ENCODE results near the gene SRGAP3.

The SRGAP3 gene

DNA sequence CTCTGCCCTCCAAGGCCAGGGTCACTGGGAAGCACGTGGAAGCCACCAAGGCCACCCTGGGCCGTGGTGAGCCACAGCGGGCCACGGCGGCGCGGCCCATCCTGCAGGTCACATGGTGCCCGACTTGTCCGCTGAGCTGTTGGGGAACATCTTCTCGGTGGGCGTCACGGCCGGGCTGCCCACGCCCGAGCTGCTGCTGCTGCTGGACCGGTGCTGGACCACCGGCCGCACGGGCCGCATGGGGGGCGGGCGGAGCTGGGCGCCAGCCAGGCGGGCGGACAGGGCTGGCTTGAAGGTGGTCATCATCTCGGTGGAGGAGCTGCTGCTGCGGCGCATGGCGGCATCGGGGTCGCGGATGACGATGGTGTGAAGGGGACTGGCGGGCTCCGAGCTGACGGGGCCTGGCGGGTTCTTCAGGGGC, 264.0 kb downstream of the SRGAP3 start:
- no peak for DNase-seq
- no peak overlapping the region for H3K27ac ChIP-seq (ENCODE audit: insufficient read depth in 1 of 2, low read depth in 1 of 2, low read length in 2 of 2, poor library complexity in 1 of 2, severe bottlenecking in 2 of 2)
- H3K4me1 ChIP-seq (ENCODE audit: control extremely low read depth in 1 of 4, control insufficient read depth in 4 of 4, insufficient read depth in 4 of 4, low read length in 3 of 4), result peaks cover 5 to 13% (median 8%) of the 10 kb centered on the region in 4 experiments
- WGBS (ENCODE audit: insufficient coverage), result 98% methylated on average over 29 of the region's 37 CpGs
- ChIA-PET POLR2A (no interaction called here), CTCF (interaction anchor here (3.7 to 10.0 kb wide), 3 partner anchors 10 to 318 kb away, joined by 14 to 90 read pairs (median 21); no protein-coding TSS in a partner anchor)
- H3K4me3 ChIP-seq (ENCODE audit: control insufficient read depth in 1 of 7, extremely low read depth in 1 of 7, insufficient read depth in 4 of 7, low read depth in 2 of 7, low read length in 6 of 7), result no peak overlapping the region
- no peaks in the 10 kb centered on the region for H3K9me3 ChIP-seq (ENCODE audit: control extremely low read depth in 1 of 5, control insufficient read depth in 4 of 5, insufficient read depth in 2 of 5, low read depth in 1 of 5, low read length in 4 of 5)
- H3K36me3 ChIP-seq (ENCODE audit: control insufficient read depth in 4 of 4, insufficient read depth in 4 of 4, low read length in 3 of 4), result no peaks in the 10 kb centered on the region
- H3K27me3 ChIP-seq (replicated peaks in 2 of 5; ENCODE audit: control insufficient read depth in 4 of 5, insufficient read depth in 5 of 5, low read length in 4 of 5), result no peaks in the 10 kb centered on the region

DNA sequence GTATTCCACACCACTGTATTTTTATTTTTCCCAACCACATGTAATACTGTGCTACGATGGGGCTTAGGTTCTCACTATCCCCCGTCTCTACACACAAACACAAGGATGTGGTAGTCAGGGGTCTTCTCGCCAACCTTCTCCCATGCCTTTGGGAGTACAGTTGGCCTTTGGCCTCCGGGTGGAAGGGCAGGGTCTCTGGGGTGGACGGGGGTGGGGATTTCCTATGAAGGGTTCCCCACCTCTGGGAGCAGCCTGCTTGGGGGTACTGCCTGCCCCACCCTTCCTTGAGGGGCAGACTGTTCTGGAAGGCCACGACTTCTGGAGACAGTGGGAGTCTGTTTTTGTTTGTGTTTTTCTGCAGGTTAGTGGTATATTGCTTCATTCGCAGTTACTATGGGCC, 264.9 kb downstream of the SRGAP3 start:
- H3K27me3 ChIP-seq (replicated peaks in 2 of 5; ENCODE audit: control insufficient read depth in 4 of 5, insufficient read depth in 5 of 5, low read length in 4 of 5), result peaks cover 0 to 2% (median 0%) of the 10 kb centered on the region in 5 experiments
- peaks cover 0 to 3% (median 0%) of the 10 kb centered on the region in 5 experiments for H3K9me3 ChIP-seq (ENCODE audit: control extremely low read depth in 1 of 5, control insufficient read depth in 4 of 5, insufficient read depth in 2 of 5, low read depth in 1 of 5, low read length in 4 of 5)
- WGBS (ENCODE audit: insufficient coverage), result 93% methylated on average over 2 of the region's 7 CpGs
- H3K4me1 ChIP-seq (ENCODE audit: control extremely low read depth in 1 of 4, control insufficient read depth in 4 of 4, insufficient read depth in 4 of 4, low read length in 3 of 4), result peaks cover 5 to 13% (median 8%) of the 10 kb centered on the region in 4 experiments
- ChIA-PET POLR2A (no interaction called here), CTCF (interaction anchor here (3.7 kb wide), 1 partner anchor 9 kb away, joined by 21 read pairs; no protein-coding TSS in a partner anchor)
- no peak overlapping the region for H3K4me3 ChIP-seq (ENCODE audit: control insufficient read depth in 1 of 7, extremely low read depth in 1 of 7, insufficient read depth in 4 of 7, low read depth in 2 of 7, low read length in 6 of 7)
- no peaks in the 10 kb centered on the region for H3K36me3 ChIP-seq (ENCODE audit: control insufficient read depth in 4 of 4, insufficient read depth in 4 of 4, low read length in 3 of 4)
- no peak overlapping the region for H3K27ac ChIP-seq (ENCODE audit: insufficient read depth in 1 of 2, low read depth in 1 of 2, low read length in 2 of 2, poor library complexity in 1 of 2, severe bottlenecking in 2 of 2)
- no peak for DNase-seq

DNA sequence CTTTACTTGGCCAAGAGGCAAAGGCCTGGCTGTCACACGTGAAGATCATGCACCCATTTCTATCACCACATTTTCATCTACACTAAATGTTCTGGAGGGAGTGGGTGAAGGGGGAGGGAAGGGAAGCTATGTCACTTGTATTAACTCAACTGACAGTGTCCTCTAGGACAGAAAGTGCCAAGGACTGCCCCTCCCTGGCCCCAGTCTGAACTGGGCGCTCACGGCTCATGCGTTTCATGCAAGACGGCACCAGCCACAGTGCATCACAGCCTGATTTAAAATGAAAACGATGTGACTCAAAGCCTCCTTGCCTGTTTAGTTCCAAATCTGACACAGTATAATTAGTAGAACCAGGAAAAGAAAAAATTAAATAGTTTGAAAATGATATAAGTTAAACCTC, 265.4 kb downstream of the SRGAP3 start:
- 91% methylated on average over 4 of the region's 6 CpGs for WGBS (ENCODE audit: insufficient coverage)
- peaks cover 0 to 5% (median 0%) of the 10 kb centered on the region in 5 experiments for H3K27me3 ChIP-seq (replicated peaks in 2 of 5; ENCODE audit: control insufficient read depth in 4 of 5, insufficient read depth in 5 of 5, low read length in 4 of 5)
- H3K9me3 ChIP-seq (ENCODE audit: control extremely low read depth in 1 of 5, control insufficient read depth in 4 of 5, insufficient read depth in 2 of 5, low read depth in 1 of 5, low read length in 4 of 5), result peaks cover 0 to 7% (median 3%) of the 10 kb centered on the region in 5 experiments
- POLR2A ChIA-PET, result no interaction called here
- no peak overlapping the region for H3K4me3 ChIP-seq (ENCODE audit: control insufficient read depth in 1 of 7, extremely low read depth in 1 of 7, insufficient read depth in 4 of 7, low read depth in 2 of 7, low read length in 6 of 7)
- H3K36me3 ChIP-seq (ENCODE audit: control insufficient read depth in 4 of 4, insufficient read depth in 4 of 4, low read length in 3 of 4), result no peaks in the 10 kb centered on the region
- H3K4me1 ChIP-seq (ENCODE audit: control extremely low read depth in 1 of 4, control insufficient read depth in 4 of 4, insufficient read depth in 4 of 4, low read length in 3 of 4), result peaks cover 5 to 13% (median 8%) of the 10 kb centered on the region in 4 experiments
- H3K27ac ChIP-seq (ENCODE audit: insufficient read depth in 1 of 2, low read depth in 1 of 2, low read length in 2 of 2, poor library complexity in 1 of 2, severe bottlenecking in 2 of 2), result no peak overlapping the region
- CTCF ChIA-PET, result no interaction called here
- DNase-seq, result no peak

DNA sequence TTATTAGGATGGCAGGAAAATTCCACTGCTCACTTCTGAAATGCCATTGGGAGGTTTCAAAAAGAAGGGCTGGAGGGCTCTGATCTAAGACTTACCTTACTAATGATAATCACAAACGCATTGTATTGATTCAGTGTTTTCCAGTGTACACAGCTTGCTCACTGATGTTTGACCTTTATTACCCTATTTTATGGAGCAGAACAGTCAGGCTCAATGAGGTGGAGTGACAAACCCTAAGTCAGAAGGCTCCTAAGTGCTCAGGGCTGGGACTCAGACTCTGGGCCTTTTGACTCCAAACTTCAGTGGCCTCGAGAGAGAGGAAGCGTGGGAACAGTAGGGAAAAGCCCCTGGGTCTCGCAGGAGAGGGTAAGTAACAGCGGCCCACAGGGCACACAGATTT, 265.9 kb downstream of the SRGAP3 start:
- H3K27ac ChIP-seq (ENCODE audit: insufficient read depth in 1 of 2, low read depth in 1 of 2, low read length in 2 of 2, poor library complexity in 1 of 2, severe bottlenecking in 2 of 2), result no peak overlapping the region
- 100% methylated on average over 4 of the region's 5 CpGs for WGBS (ENCODE audit: insufficient coverage)
- peaks cover 0 to 10% (median 6%) of the 10 kb centered on the region in 5 experiments for H3K9me3 ChIP-seq (ENCODE audit: control extremely low read depth in 1 of 5, control insufficient read depth in 4 of 5, insufficient read depth in 2 of 5, low read depth in 1 of 5, low read length in 4 of 5)
- H3K36me3 ChIP-seq (ENCODE audit: control insufficient read depth in 4 of 4, insufficient read depth in 4 of 4, low read length in 3 of 4), result no peaks in the 10 kb centered on the region
- POLR2A ChIA-PET, result no interaction called here
- peaks cover 0 to 10% (median 0%) of the 10 kb centered on the region in 5 experiments for H3K27me3 ChIP-seq (replicated peaks in 2 of 5; ENCODE audit: control insufficient read depth in 4 of 5, insufficient read depth in 5 of 5, low read length in 4 of 5)
- no peak for DNase-seq
- CTCF ChIA-PET, result no interaction called here
- H3K4me1 ChIP-seq (ENCODE audit: control extremely low read depth in 1 of 4, control insufficient read depth in 4 of 4, insufficient read depth in 4 of 4, low read length in 3 of 4), result peaks cover 5 to 13% (median 8%) of the 10 kb centered on the region in 4 experiments
- H3K4me3 ChIP-seq (ENCODE audit: control insufficient read depth in 1 of 7, extremely low read depth in 1 of 7, insufficient read depth in 4 of 7, low read depth in 2 of 7, low read length in 6 of 7), result no peak overlapping the region

DNA sequence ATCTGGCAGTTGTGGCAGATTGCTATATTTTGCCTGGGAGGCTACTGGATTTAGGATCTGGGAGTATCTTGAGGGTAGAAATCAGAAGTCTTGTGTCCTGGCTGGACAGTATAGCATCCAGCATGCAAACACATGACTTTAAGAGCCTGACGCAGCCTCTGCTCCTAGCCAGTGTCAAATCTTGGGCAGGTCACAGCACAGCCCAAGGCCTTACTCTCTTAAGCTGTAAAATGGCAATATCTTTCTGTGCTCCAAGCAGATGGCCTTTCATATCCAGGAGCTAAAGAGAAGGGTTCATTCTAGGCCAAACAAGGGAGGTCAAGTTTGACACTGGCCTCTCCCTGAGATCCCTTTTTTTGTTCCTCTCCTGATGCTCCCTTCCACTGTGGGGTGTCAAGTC, 266.4 kb downstream of the SRGAP3 start:
- POLR2A ChIA-PET, result no interaction called here
- WGBS (ENCODE audit: insufficient coverage), result 100% methylated on average over 1 of the region's 1 CpG
- Histone ChIP-seq H3K4me3 (ENCODE audit: control insufficient read depth in 1 of 7, extremely low read depth in 1 of 7, insufficient read depth in 4 of 7, low read depth in 2 of 7, low read length in 6 of 7) (no peak overlapping the region), H3K9me3 (ENCODE audit: control extremely low read depth in 1 of 5, control insufficient read depth in 4 of 5, insufficient read depth in 2 of 5, low read depth in 1 of 5, low read length in 4 of 5) (peaks cover 0 to 10% (median 6%) of the 10 kb centered on the region in 5 experiments), H3K36me3 (ENCODE audit: control insufficient read depth in 4 of 4, insufficient read depth in 4 of 4, low read length in 3 of 4) (no peaks in the 10 kb centered on the region), H3K27me3 (replicated peaks in 2 of 5; ENCODE audit: control insufficient read depth in 4 of 5, insufficient read depth in 5 of 5, low read length in 4 of 5) (peaks cover 0 to 10% (median 2%) of the 10 kb centered on the region in 5 experiments), H3K27ac (ENCODE audit: insufficient read depth in 1 of 2, low read depth in 1 of 2, low read length in 2 of 2, poor library complexity in 1 of 2, severe bottlenecking in 2 of 2) (no peak overlapping the region), H3K4me1 (ENCODE audit: control extremely low read depth in 1 of 4, control insufficient read depth in 4 of 4, insufficient read depth in 4 of 4, low read length in 3 of 4) (peaks cover 5 to 13% (median 8%) of the 10 kb centered on the region in 4 experiments)
- no peak for DNase-seq
- CTCF ChIA-PET, result interaction anchor here (3.2 kb wide), 1 partner anchor 319 kb away, joined by 8 read pairs; no protein-coding TSS in a partner anchor

DNA sequence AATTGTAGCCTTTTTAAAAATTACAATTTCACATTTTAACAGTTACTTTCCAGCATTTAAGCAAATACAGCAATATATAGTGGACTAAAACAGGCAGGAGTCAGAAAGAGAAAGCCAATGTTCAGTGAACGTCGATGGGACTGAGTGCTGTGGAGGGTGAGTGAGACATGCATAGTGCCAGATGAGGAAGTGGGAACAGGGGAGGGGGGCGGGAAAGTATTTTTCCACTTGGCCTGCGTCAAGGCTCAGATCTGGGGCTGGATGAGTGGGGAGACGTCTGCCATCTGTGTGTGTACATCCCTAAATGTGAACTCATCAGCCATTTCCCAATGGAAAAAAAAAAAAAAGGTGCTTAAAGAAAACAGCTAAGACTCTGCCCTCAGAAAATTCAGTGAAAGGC, 266.9 kb downstream of the SRGAP3 start:
- peak in 2 of 3 donors; percentile 33 to 38 for DNase-seq
- H3K27ac ChIP-seq (ENCODE audit: insufficient read depth in 1 of 2, low read depth in 1 of 2, low read length in 2 of 2, poor library complexity in 1 of 2, severe bottlenecking in 2 of 2), result no peak overlapping the region
- H3K27me3 ChIP-seq (replicated peaks in 2 of 5; ENCODE audit: control insufficient read depth in 4 of 5, insufficient read depth in 5 of 5, low read length in 4 of 5), result peaks cover 0 to 13% (median 2%) of the 10 kb centered on the region in 5 experiments
- peaks cover 0 to 10% (median 6%) of the 10 kb centered on the region in 5 experiments for H3K9me3 ChIP-seq (ENCODE audit: control extremely low read depth in 1 of 5, control insufficient read depth in 4 of 5, insufficient read depth in 2 of 5, low read depth in 1 of 5, low read length in 4 of 5)
- no peaks in the 10 kb centered on the region for H3K36me3 ChIP-seq (ENCODE audit: control insufficient read depth in 4 of 4, insufficient read depth in 4 of 4, low read length in 3 of 4)
- ChIA-PET POLR2A (no interaction called here), CTCF (interaction anchor here (3.2 kb wide), 1 partner anchor 320 kb away, joined by 8 read pairs; no protein-coding TSS in a partner anchor)
- peaks cover 5 to 13% (median 5%) of the 10 kb centered on the region in 4 experiments for H3K4me1 ChIP-seq (ENCODE audit: control extremely low read depth in 1 of 4, control insufficient read depth in 4 of 4, insufficient read depth in 4 of 4, low read length in 3 of 4)
- H3K4me3 ChIP-seq (ENCODE audit: control insufficient read depth in 1 of 7, extremely low read depth in 1 of 7, insufficient read depth in 4 of 7, low read depth in 2 of 7, low read length in 6 of 7), result no peak overlapping the region
- WGBS (ENCODE audit: insufficient coverage), result 0% methylated on average over 2 of the region's 5 CpGs

DNA sequence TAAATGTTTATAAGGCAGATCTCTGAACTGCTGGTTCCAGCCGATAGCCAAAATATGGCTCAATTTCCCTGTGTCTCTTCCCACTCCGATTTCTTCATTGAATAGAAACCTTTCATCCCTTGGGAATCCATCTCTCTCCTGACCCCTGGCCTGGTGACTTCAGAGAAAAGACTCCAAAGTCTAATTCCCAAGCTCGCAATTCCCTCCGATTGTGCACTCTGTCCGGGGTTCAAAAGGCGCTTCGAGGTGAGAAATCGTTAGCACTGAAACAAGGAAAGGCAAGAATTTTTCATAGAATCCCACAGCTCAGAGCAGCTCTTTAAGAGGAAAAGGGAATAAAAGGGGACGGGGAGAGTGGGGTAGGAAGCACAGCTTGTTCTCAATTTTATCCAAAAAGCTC, 267.7 kb downstream of the SRGAP3 start:
- Histone ChIP-seq H3K27ac (ENCODE audit: insufficient read depth in 1 of 2, low read depth in 1 of 2, low read length in 2 of 2, poor library complexity in 1 of 2, severe bottlenecking in 2 of 2) (no peak overlapping the region), H3K27me3 (replicated peaks in 2 of 5; ENCODE audit: control insufficient read depth in 4 of 5, insufficient read depth in 5 of 5, low read length in 4 of 5) (peaks cover 0 to 15% (median 2%) of the 10 kb centered on the region in 5 experiments), H3K36me3 (ENCODE audit: control insufficient read depth in 4 of 4, insufficient read depth in 4 of 4, low read length in 3 of 4) (no peaks in the 10 kb centered on the region), H3K4me3 (ENCODE audit: control insufficient read depth in 1 of 7, extremely low read depth in 1 of 7, insufficient read depth in 4 of 7, low read depth in 2 of 7, low read length in 6 of 7) (no peak overlapping the region), H3K9me3 (ENCODE audit: control extremely low read depth in 1 of 5, control insufficient read depth in 4 of 5, insufficient read depth in 2 of 5, low read depth in 1 of 5, low read length in 4 of 5) (peaks cover 0 to 10% (median 6%) of the 10 kb centered on the region in 5 experiments), H3K4me1 (ENCODE audit: control extremely low read depth in 1 of 4, control insufficient read depth in 4 of 4, insufficient read depth in 4 of 4, low read length in 3 of 4) (peaks cover 2 to 13% (median 4%) of the 10 kb centered on the region in 4 experiments)
- WGBS (ENCODE audit: insufficient coverage), result 94% methylated on average over 9 of the region's 9 CpGs
- ChIA-PET POLR2A (no interaction called here), CTCF (interaction anchor here (3.0 to 3.2 kb wide), 2 partner anchors 10 to 321 kb away, joined by 8 to 10 read pairs; no protein-coding TSS in a partner anchor)
- no peak for DNase-seq

All from common myeloid progenitor, CD34-positive (primary cell).